DND-41 (cell line): ENCODE measurements around the gene TBCB.
A peak's percentile ranks its signal among the peaks of the same experiment; 100 is the strongest.

Source experiments
- ATAC-seq: fragments of 200-7000 bp; cut with Tn5 transposase; 3 replicates; pipeline ENCODE4 v1.9.1; 2021; ENCODE audit warnings: low read depth; ENCODE audit not compliant: insufficient read depth
- DNase-seq: peaks from one replicate; pipeline ENCODE4 v3.0.0-alpha.2; 2020
- H2AFZ ChIP-seq: 2 replicates; pipeline ENCODE4 v1.6.0; 2012; ENCODE audit warnings: low read depth, low read length
- H3K27ac ChIP-seq: 2 replicates; pipeline ENCODE4 v1.5.1; 2012; ENCODE audit warnings: low read length, inconsistent platforms
- H3K27me3 ChIP-seq: fragments of 200-600 bp; sonication (generic); 2 replicates; pipeline ENCODE4 v1.6.0; 2012; ENCODE audit warnings: low read length, mild to moderate bottlenecking, inconsistent platforms; ENCODE audit not compliant: insufficient read depth, poor library complexity
- H3K36me3 ChIP-seq: 2 replicates; pipeline ENCODE4 v1.5.1; 2012; ENCODE audit warnings: low read length, inconsistent platforms; ENCODE audit not compliant: insufficient read depth
- H3K4me1 ChIP-seq: 2 replicates; pipeline ENCODE4 v1.5.1; 2012; ENCODE audit warnings: mild to moderate bottlenecking, low read length; ENCODE audit not compliant: insufficient read depth
- H3K4me2 ChIP-seq: 2 replicates; pipeline ENCODE4 v1.6.0; 2012; ENCODE audit warnings: mild to moderate bottlenecking, moderate library complexity, low read length, inconsistent platforms; ENCODE audit not compliant: insufficient read depth
- H3K4me3 ChIP-seq, 2 experiments: fragments of 200-600 bp in 1 of 2; shearing (Covaris generic) in 1 of 2; 2 replicates each; pipeline ENCODE4 v1.5.1; 2012 to 2016; ENCODE audit warnings: inconsistent platforms in 2 of 2, low read length in 2 of 2, mild to moderate bottlenecking in 2 of 2, low read depth in 1 of 2, moderate library complexity in 1 of 2
- H3K79me2 ChIP-seq: 2 replicates; pipeline ENCODE4 v1.6.0; 2012; ENCODE audit warnings: low read length, inconsistent platforms; ENCODE audit not compliant: insufficient read depth
- H3K9ac ChIP-seq: 2 replicates; pipeline ENCODE4 v1.6.0; 2012; ENCODE audit warnings: low read depth, mild to moderate bottlenecking, inconsistent platforms, low read length, moderate library complexity
- H3K9me3 ChIP-seq: 2 replicates; pipeline ENCODE4 v1.5.1; 2012; ENCODE audit warnings: low read length, moderate library complexity, mild to moderate bottlenecking, inconsistent platforms; ENCODE audit not compliant: insufficient read depth, severe bottlenecking
- H4K20me1 ChIP-seq: 2 replicates; pipeline ENCODE4 v1.6.0; 2012; ENCODE audit warnings: low read length; ENCODE audit not compliant: insufficient read depth
- EZH2 ChIP-seq: IDR thresholded peaks from 3 replicates; pipeline ENCODE4 v1.6.1; 2012; ENCODE audit warnings: borderline replicate concordance, low read depth, mild to moderate bottlenecking, moderate library complexity, low read length, inconsistent platforms; ENCODE audit not compliant: severe bottlenecking
- TF ChIP-seq, protein P1 (sequence below): IDR thresholded peaks from 2 replicates; pipeline ENCODE4 v1.5.1; 2012; ENCODE audit warnings: borderline replicate concordance, low read length, moderate library complexity, mild to moderate bottlenecking; ENCODE audit not compliant: poor library complexity, severe bottlenecking; ENCODE audit errors: extremely low read depth

TBCB gene

GRCh38 chr19:36113894-36114720 is 1.2 kb upstream of the TBCB start:
- peaks cover 34% of the 10 kb centered on the region for H3K4me1 ChIP-seq
- peak overlapping the region; percentile 79 for H3K27ac ChIP-seq
- TF ChIP-seq, protein P1, sequence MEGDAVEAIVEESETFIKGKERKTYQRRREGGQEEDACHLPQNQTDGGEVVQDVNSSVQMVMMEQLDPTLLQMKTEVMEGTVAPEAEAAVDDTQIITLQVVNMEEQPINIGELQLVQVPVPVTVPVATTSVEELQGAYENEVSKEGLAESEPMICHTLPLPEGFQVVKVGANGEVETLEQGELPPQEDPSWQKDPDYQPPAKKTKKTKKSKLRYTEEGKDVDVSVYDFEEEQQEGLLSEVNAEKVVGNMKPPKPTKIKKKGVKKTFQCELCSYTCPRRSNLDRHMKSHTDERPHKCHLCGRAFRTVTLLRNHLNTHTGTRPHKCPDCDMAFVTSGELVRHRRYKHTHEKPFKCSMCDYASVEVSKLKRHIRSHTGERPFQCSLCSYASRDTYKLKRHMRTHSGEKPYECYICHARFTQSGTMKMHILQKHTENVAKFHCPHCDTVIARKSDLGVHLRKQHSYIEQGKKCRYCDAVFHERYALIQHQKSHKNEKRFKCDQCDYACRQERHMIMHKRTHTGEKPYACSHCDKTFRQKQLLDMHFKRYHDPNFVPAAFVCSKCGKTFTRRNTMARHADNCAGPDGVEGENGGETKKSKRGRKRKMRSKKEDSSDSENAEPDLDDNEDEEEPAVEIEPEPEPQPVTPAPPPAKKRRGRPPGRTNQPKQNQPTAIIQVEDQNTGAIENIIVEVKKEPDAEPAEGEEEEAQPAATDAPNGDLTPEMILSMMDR = peak; percentile 15
- no peak for TF ChIP-seq EZH2
- DNase-seq (no peak), ATAC-seq (no peak)
- H3K4me2 ChIP-seq = peak overlapping the region; percentile 96
- H3K4me3 ChIP-seq = peak overlapping the region; percentile 55 to 68; a peak in 3 of 4 replicates
- H3K9me3 ChIP-seq = no peaks in the 10 kb centered on the region
- H3K79me2 ChIP-seq = peaks cover 41% of the 10 kb centered on the region
- H3K9ac ChIP-seq = peak overlapping the region; percentile 72
- no peaks in the 10 kb centered on the region for H3K27me3 ChIP-seq
- H2AFZ ChIP-seq = peak overlapping the region; percentile 80
- peaks cover 49% of the 10 kb centered on the region for H3K36me3 ChIP-seq
- peaks cover 12% of the 10 kb centered on the region for H4K20me1 ChIP-seq

DNA sequence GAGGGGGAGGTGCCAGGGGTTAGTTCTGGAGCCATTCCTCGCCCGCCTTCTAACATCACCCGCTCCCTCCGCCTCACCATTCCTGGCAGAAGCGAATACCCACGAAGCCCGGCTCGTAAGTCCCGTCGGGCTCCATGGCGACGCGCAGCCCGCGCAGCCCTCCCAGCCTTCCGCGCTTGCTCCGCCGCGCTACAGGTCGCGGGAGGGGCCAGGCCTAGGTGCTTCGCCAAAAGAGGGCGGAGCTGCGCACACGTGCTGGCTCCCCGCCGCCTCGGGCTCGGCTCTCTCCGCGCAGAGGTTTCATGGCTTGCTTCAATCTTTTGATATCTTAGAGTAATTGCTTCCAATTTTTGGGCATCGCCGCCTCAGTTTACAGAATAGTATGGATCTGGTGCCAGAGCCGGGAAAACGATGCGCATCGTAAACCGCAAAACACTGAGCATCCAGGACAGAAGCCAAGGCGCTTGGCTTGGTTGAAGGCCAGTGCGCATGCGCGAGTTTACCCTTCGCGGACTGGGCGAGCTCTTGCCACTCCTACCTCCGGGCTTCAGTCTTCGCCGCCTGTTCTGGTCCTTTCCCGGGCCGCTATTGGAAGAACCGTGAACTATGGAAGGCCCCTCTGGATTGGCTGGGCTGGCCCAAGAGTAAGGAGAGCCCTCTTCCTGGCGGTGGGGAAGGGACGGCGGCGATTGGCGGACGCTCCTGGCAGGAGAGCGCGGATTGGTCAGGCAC is 381 bp upstream of the TBCB start, which contains the start of gene POLR2I:
Gene POLR2I (minus strand): TSS at position 155 of the 732 bp plus-strand sequence. CDS start 19 bp downstream, at position 136.
- peak; percentile 100 for DNase-seq
- H3K4me1 ChIP-seq = peaks cover 38% of the 10 kb centered on the region
- no peaks in the 10 kb centered on the region for H3K27me3 ChIP-seq
- H3K79me2 ChIP-seq = peaks cover 44% of the 10 kb centered on the region
- H3K4me2 ChIP-seq = peak within 1 kb of the TSS; percentile 96
- peak within 1 kb of the TSS; percentile 55 to 68; a peak in 3 of 4 replicates for H3K4me3 ChIP-seq
- peak within 1 kb of the TSS; percentile 72 for H3K9ac ChIP-seq
- no peak for TF ChIP-seq EZH2
- TF ChIP-seq, protein P1 = no peak
- peak; percentile 94 for ATAC-seq
- peaks cover 56% of the 10 kb centered on the region for H3K36me3 ChIP-seq
- H2AFZ ChIP-seq = peak within 1 kb of the TSS; percentile 80
- H3K27ac ChIP-seq = peak within 1 kb of the TSS; percentile 79
- no peaks in the 10 kb centered on the region for H3K9me3 ChIP-seq
- H4K20me1 ChIP-seq = peaks cover 14% of the 10 kb centered on the region

DNA sequence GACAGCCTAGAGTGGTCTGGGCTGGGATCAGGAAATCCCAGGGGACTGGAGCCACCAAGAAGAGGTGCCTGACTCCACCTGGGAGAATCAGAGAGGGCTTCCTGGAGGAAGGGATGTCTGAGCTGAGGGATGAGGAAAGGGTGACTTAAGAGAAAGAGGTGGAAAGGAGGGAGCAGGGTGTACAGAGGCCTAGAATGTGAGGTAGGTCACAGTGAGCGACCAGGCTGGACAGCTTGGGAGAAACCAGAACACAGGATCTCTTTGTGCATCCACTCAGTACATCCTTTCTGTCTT is 1.0 kb downstream of the TBCB start:
- no peaks in the 10 kb centered on the region for H3K27me3 ChIP-seq
- ATAC-seq (no peak), DNase-seq (no peak)
- peak overlapping the region; percentile 70 for H3K27ac ChIP-seq
- no peaks in the 10 kb centered on the region for H3K9me3 ChIP-seq
- peaks cover 50% of the 10 kb centered on the region for H3K79me2 ChIP-seq
- TF ChIP-seq, protein P1 = no peak
- no peak for TF ChIP-seq EZH2
- H3K4me1 ChIP-seq = peaks cover 38% of the 10 kb centered on the region
- H3K4me2 ChIP-seq = peak overlapping the region; percentile 96
- no peak overlapping the region for H2AFZ ChIP-seq
- H3K36me3 ChIP-seq = peaks cover 69% of the 10 kb centered on the region
- peak overlapping the region; percentile 47 to 68; a peak in 3 of 4 replicates for H3K4me3 ChIP-seq
- peaks cover 19% of the 10 kb centered on the region for H4K20me1 ChIP-seq
- peak overlapping the region; percentile 72 for H3K9ac ChIP-seq
